Measurements from ENCODE around the gene RNASEL.

DNA sequence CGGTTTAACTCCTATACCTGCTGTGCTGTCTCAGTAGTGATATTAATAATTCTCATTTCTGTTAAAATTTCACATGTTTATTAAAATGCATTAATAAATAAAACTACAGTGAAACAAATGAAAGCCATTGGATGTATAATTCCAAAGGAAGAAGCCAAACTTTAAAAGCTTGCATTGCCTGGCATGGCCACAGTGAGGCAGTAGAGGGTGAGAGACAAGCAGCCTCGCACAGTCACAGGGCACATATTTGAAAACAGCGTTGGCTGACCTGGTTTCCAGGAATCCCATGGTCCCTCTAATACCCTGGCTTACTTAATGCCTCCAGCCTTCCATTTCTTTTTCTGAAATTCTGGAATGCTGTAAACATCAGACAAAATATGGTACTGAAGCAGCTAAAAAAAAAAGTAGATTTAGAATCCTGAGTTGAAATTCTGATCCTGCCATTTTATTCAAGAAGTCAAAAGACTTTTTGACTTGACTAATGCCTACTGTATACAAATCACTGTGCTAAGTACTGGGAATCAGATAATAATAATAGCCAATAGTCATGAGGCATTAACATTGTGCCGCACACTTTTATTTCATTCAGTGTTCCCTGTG lies 6.7 kb upstream of the RNASEL start:
- TF ChIP-seq POLR2A (IDR thresholded peaks at IDR 0.05) = no peak
- TF ChIP-seq EP300 (IDR thresholded peaks at IDR 0.05) = no peak
- TF ChIP-seq, protein P1, sequence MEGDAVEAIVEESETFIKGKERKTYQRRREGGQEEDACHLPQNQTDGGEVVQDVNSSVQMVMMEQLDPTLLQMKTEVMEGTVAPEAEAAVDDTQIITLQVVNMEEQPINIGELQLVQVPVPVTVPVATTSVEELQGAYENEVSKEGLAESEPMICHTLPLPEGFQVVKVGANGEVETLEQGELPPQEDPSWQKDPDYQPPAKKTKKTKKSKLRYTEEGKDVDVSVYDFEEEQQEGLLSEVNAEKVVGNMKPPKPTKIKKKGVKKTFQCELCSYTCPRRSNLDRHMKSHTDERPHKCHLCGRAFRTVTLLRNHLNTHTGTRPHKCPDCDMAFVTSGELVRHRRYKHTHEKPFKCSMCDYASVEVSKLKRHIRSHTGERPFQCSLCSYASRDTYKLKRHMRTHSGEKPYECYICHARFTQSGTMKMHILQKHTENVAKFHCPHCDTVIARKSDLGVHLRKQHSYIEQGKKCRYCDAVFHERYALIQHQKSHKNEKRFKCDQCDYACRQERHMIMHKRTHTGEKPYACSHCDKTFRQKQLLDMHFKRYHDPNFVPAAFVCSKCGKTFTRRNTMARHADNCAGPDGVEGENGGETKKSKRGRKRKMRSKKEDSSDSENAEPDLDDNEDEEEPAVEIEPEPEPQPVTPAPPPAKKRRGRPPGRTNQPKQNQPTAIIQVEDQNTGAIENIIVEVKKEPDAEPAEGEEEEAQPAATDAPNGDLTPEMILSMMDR (IDR thresholded peaks at IDR 0.05) = peak; percentile 71 to 93 (median 82)

Measured in upper lobe of left lung (tissue), 4 donors.